ENCODE data around the gene TMEM260.
"Not testable (repeated sequence)": the region's sequence is repeated elsewhere in the genome, so short reads cannot be mapped to it uniquely, and the experiment has no call there.

The TMEM260 gene

GRCh38 chr14:56676042-56676441, 96.4 kb downstream of the TMEM260 start:
- DNase-seq (ENCODE audit: low read depth) = no peak

- DNase-seq (ENCODE audit: low read depth) = no peak
Measured at GRCh38 chr14:56678838-56679237, 99.2 kb downstream of the TMEM260 start.

DNA sequence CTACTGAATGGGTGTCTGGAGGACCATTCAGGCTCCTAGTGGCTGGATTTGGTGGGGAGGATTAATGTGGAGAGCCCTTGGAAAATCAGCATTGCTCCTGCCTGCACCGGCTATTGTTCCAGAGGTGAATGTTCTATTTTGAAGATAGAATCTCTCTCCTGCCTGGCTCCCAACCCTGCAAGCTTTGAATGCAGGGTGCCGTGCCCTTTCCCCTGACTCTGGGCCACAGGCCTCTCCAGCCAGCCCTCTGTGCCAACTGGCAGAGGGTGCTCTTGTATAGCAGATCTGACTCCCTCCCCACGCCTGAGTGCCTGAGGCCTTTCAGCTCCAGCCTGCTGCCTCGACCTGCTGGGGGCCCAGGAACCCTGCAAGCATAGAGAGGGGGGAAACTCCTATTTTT, 106.8 kb downstream of the TMEM260 start:
- DNase-seq (ENCODE audit: low read depth) = no peak

DNA sequence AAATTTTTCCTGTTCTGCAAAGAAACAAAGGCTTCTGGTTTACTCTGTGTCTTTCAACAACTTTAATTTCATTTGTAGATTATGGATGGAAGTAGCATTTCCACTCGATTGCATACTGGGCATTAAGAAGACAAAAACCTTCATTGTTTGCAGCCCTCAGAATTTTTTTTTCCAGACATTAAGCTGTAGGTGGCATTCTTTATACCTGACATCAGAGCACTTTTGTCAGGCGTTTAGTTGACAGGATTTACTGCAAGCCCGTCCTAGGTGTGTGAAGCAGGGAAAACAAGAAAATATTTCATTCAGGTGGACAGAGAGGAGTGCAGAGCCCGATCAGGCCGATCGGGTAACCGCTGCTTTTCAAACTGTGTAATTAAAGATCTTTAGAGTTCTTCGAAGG, 107.5 kb downstream of the TMEM260 start:
- DNase-seq (ENCODE audit: low read depth) = no peak

DNA sequence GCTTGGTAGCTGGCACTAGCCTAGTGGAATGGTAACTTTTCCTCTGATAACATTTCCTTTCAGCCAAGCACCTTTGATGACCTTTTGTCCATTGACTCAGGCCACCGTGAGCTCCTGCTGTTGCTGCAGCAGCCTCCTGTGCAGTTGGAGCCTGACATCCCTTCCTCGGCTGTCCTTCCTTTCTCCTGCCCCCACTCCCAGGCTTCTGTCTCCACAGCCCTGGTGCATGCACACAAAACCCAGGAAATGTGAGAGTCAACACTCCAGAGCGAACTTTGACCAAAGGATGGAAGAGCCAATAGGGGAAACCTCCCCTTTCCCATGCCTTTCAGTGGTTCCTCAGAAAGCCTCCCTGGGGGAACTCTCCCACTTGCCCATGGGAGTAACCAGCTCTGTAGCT, 115.0 kb downstream of the TMEM260 start:
- DNase-seq (ENCODE audit: low read depth) = no peak

- not testable (repeated sequence) for DNase-seq (ENCODE audit: low read depth)
Measured at GRCh38 chr14:56695216-56695615, 115.6 kb downstream of the TMEM260 start.

All from ELR (cell line).